Kidney tubule cell (primary cell): ENCODE results near the gene NUP210.

Source experiments
- DNase-seq: peaks from one replicate; pipeline ENCODE4 v3.0.0-alpha.2; 2018; ENCODE audit warnings: low spot score

The NUP210 gene

GRCh38 chr3:13274551-13275332 lies 145.4 kb downstream of the NUP210 start:
- DNase-seq, result no peak

- no peak for DNase-seq
Observed at GRCh38 chr3:13274125-13274524, 146.0 kb downstream of the NUP210 start.

GRCh38 chr3:13273604-13274105 lies 146.5 kb downstream of the NUP210 start:
- no peak for DNase-seq

GRCh38 chr3:13272831-13273603 lies 147.1 kb downstream of the NUP210 start:
- DNase-seq, result no peak

- no peak for DNase-seq
Observed at GRCh38 chr3:13269711-13270378, 150.3 kb downstream of the NUP210 start.

GRCh38 chr3:13268961-13269441 lies 151.1 kb downstream of the NUP210 start:
- no peak for DNase-seq

GRCh38 chr3:13268120-13268519 lies 152.0 kb downstream of the NUP210 start:
- no peak for DNase-seq

GRCh38 chr3:13266651-13267362 lies 153.3 kb downstream of the NUP210 start:
- DNase-seq, result no peak
